Nephron (organoid): ENCODE results near the gene OLA1.

Experiments
- H3K27ac Mint-ChIP-seq, 3 experiments: 2 replicates each; pipeline ENCODE4 v1.8.0; 2020; ENCODE audit warnings: mixed read lengths in 3 of 3, mild to moderate bottlenecking in 2 of 3, moderate library complexity in 1 of 3
- H3K27me3 Mint-ChIP-seq: 2 replicates; pipeline ENCODE4 v1.8.0; 2021; ENCODE audit warnings: low read depth, mild to moderate bottlenecking, moderate library complexity, mixed read lengths
- H3K36me3 Mint-ChIP-seq: 2 replicates; pipeline ENCODE4 v1.8.0; 2020; ENCODE audit warnings: low read depth, mixed read lengths
- H3K4me1 Mint-ChIP-seq: 2 replicates; pipeline ENCODE4 v1.8.0; 2020; ENCODE audit warnings: mixed read lengths
- H3K4me3 Mint-ChIP-seq, 3 experiments: 2 replicates each; pipeline ENCODE4 v1.8.0; 2020; ENCODE audit warnings: mild to moderate bottlenecking in 3 of 3, mixed read lengths in 3 of 3, moderate library complexity in 2 of 3
- H3K9me3 Mint-ChIP-seq: 2 replicates; pipeline ENCODE4 v1.8.0; 2020; ENCODE audit warnings: mixed read lengths
- TF ChIP-seq, protein P1 (sequence below), 3 experiments: fragments of 200-600 bp; sonication (generic); IDR thresholded peaks; one replicate each; pipeline ENCODE4 v1.5.0; 2021; ENCODE audit warnings: antibody characterized with exemption in 3 of 3; ENCODE audit not compliant: unreplicated experiment in 3 of 3

The OLA1 gene

DNA sequence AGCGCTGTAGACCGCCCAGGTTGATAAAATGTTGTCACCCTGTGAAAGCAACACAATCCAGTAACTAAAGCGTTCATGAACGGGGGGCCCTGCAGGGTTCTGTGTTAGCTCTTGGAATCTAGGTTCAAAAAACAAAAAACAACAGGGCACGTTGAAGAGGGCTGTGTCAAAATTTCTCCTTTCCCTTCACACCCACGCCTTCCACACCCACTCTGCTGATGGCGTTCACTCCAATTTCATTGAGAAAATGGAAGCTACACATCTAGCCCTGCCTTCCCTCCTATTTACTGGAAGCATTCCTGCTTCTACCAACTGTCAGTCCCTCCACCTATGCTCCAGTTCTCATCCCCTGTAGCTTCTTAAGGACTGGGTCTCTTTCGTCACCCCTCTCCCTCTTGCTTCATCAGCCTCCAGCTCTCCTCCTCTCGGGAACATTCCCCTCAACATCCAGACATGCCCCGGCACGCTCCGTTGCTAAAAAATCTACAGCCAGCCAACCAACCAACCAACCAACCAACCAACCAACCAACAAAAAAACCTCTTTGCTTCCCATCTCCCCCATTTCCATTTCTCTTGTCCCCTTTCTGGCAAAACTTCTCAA is 184.7 kb downstream of the OLA1 start:
- Mint-ChIP-seq H3K27me3 (no peaks in the 10 kb centered on the region), H3K27ac (peak overlapping the region in 1 of 3 experiments; percentile 49), H3K36me3 (peaks cover 3% of the 10 kb centered on the region), H3K4me3 (no peak overlapping the region), H3K4me1 (peaks cover 12% of the 10 kb centered on the region), H3K9me3 (peaks cover 9% of the 10 kb centered on the region)
- TF ChIP-seq, protein P1, sequence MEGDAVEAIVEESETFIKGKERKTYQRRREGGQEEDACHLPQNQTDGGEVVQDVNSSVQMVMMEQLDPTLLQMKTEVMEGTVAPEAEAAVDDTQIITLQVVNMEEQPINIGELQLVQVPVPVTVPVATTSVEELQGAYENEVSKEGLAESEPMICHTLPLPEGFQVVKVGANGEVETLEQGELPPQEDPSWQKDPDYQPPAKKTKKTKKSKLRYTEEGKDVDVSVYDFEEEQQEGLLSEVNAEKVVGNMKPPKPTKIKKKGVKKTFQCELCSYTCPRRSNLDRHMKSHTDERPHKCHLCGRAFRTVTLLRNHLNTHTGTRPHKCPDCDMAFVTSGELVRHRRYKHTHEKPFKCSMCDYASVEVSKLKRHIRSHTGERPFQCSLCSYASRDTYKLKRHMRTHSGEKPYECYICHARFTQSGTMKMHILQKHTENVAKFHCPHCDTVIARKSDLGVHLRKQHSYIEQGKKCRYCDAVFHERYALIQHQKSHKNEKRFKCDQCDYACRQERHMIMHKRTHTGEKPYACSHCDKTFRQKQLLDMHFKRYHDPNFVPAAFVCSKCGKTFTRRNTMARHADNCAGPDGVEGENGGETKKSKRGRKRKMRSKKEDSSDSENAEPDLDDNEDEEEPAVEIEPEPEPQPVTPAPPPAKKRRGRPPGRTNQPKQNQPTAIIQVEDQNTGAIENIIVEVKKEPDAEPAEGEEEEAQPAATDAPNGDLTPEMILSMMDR (IDR thresholded peaks at IDR 0.05; ENCODE audit: unreplicated experiment in 3 of 3) = no peak

DNA sequence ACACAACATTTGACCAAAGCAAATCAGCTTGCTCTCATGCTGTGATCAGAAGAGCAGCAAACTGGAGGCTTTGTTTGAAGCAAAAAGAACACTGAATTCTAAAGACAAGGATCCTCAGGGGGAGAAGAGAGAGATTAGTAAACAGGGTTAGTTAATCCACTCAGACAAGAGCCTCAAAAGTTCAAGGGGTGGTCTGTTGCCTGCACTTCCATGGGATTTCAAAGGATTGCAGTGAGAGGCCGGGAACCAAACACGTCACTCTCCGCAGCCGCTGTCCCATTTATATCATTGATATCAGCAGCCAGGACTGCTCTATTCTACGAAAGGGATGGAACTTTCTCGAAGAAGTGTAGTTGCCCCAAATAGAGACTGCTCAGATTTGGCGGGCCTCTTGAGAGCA is 185.4 kb downstream of the OLA1 start:
- H3K4me3 Mint-ChIP-seq = no peak overlapping the region
- H3K27ac Mint-ChIP-seq = peak overlapping the region in 1 of 3 experiments; percentile 6
- H3K27me3 Mint-ChIP-seq = no peaks in the 10 kb centered on the region
- peaks cover 3% of the 10 kb centered on the region for H3K36me3 Mint-ChIP-seq
- peaks cover 9% of the 10 kb centered on the region for H3K9me3 Mint-ChIP-seq
- H3K4me1 Mint-ChIP-seq = peaks cover 12% of the 10 kb centered on the region
- TF ChIP-seq, protein P1 (IDR thresholded peaks at IDR 0.05; ENCODE audit: unreplicated experiment in 3 of 3) = no peak

DNA sequence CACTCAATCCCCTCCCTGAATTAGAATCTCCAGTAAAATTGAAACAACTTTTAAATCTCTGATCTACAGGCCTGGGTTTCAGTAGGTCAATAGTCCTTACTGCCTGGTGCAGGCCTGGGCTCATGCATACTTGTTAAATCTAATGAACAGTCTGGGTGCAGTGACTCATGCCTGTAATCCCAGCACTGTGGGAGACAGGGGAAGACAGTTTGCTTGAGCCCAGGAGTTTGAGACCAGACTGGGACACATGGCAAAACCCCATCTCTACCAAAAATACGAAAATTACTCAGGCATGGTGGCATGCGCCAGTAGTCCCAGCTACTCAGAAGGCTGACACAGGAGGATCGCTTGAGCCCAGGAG is 188.5 kb downstream of the OLA1 start:
- TF ChIP-seq, protein P1 (IDR thresholded peaks at IDR 0.05; ENCODE audit: unreplicated experiment in 3 of 3) = no peak
- Mint-ChIP-seq H3K27me3 (no peaks in the 10 kb centered on the region), H3K36me3 (peaks cover 3% of the 10 kb centered on the region)

DNA sequence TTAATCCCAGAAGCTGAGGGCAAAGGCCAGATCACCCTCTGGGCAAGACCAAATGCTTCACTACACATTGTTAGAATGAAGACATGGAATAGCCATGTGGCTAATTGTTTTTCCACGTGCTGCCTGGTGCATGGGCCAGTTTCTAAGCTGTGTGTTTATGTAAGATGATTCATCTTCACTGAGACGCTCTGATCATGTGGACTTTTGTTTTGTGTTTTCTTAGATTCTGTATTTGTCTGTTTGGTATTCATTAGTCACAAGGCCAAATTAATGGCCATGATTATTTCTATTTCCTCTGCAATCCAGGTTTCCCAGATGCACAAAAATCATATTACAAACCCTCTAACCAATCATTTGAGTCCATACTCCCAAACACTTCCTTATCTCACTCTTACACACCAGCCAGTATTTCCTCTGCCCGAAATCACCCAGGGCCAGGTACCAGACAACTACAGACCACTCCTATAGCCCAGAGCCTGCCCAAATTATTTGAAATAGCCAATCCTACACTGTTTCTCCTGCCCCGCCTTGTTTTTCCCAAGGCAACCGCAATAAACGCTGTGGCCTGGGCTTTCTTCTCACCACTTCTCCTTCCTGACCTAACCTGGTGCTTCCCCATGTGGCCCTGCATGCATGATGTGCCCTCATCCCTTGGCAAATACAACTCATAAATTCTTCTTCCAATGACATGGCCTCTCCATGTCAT is 189.0 kb downstream of the OLA1 start:
- Mint-ChIP-seq H3K4me1 (peaks cover 12% of the 10 kb centered on the region), H3K9me3 (peaks cover 13% of the 10 kb centered on the region), H3K4me3 (no peak overlapping the region), H3K27me3 (no peaks in the 10 kb centered on the region), H3K27ac (no peak overlapping the region), H3K36me3 (peaks cover 3% of the 10 kb centered on the region)
- TF ChIP-seq, protein P1 (IDR thresholded peaks at IDR 0.05; ENCODE audit: unreplicated experiment in 3 of 3) = no peak

More for the DNA sequence above, 188.5 kb downstream of the OLA1 start:
- peaks cover 13% of the 10 kb centered on the region for H3K9me3 Mint-ChIP-seq
- H3K4me3 Mint-ChIP-seq = no peak overlapping the region
- H3K4me1 Mint-ChIP-seq = peaks cover 12% of the 10 kb centered on the region
- H3K27ac Mint-ChIP-seq = no peak overlapping the region

DNA sequence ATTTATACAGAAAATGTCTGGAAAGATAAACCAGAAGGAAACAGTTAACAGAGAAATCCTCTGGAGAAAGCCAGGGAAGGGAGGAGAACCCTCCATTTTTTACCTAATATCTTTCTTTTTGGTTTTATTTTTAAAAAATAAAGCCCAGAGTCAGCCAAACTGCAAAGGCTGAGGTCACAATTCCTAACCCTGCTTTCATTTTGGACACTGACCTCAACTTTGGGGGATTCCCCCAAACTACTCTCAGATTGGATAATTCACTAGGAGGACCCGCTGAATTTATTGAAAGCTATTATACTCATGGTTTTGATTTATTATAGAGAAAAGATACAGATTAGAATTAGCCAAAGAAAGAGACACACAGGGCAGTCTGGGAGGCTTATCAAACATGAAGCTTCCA is 189.9 kb downstream of the OLA1 start:
- Mint-ChIP-seq H3K4me3 (no peak overlapping the region), H3K4me1 (peaks cover 14% of the 10 kb centered on the region), H3K27ac (no peak overlapping the region), H3K36me3 (no peaks in the 10 kb centered on the region), H3K9me3 (peaks cover 13% of the 10 kb centered on the region), H3K27me3 (peaks cover 3% of the 10 kb centered on the region)
- TF ChIP-seq, protein P1 (IDR thresholded peaks at IDR 0.05; ENCODE audit: unreplicated experiment in 3 of 3) = no peak

DNA sequence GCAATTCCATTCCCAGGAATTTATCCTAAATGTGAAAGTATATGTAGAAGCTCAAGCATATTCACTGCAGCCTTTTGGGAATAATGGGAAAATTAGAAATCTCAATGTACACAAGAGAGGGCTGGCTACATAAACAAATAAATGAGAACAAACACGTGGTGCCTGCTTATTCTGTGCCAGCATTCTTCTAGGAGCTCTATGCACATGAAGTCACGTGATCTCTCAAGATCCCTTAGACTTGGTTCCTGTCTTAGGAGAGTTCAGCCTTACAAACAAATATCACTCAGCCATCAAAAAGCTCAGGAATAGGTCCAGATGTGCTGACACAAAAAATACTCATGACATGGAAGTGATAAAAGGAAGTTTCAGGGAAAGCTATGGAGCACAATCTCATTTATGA is 190.3 kb downstream of the OLA1 start:
- no peaks in the 10 kb centered on the region for H3K36me3 Mint-ChIP-seq

More for the DNA sequence above, 190.3 kb downstream of the OLA1 start:
- Mint-ChIP-seq H3K27me3 (peaks cover 3% of the 10 kb centered on the region), H3K4me3 (no peak overlapping the region), H3K27ac (no peak overlapping the region), H3K9me3 (peaks cover 13% of the 10 kb centered on the region), H3K4me1 (peaks cover 16% of the 10 kb centered on the region)
- TF ChIP-seq, protein P1 (IDR thresholded peaks at IDR 0.05; ENCODE audit: unreplicated experiment in 3 of 3) = no peak
